Stimulated activated CD4-positive, alpha-beta T cell treated with anti-CD3 and anti-CD28 coated beads, Interleukin-1b, Interleukin-23, amount 100 ng/mL, for 48 hours (primary cell): ENCODE results near the gene C2orf49.
A peak's percentile ranks its signal among the peaks of the same experiment; 100 is the strongest.

Experiments used
- DNase-seq: peaks from one replicate; pipeline ENCODE4 v3.0.0-alpha.2; 2020

Gene C2orf49

GRCh38 chr2:105337122-105338019 lies at the start of gene C2orf49:
TSS of gene C2orf49 (plus strand) at chr2:105337540. CDS start at chr2:105337588, 48 bp downstream.
- peak; percentile 91 for DNase-seq

- peak; percentile 25 for DNase-seq
Measured at GRCh38 chr2:105287692-105288091, 49.6 kb upstream of the C2orf49 start.

GRCh38 chr2:105288133-105288532 lies 49.2 kb upstream of the C2orf49 start:
- no peak for DNase-seq

GRCh38 chr2:105290981-105291660 lies 46.2 kb upstream of the C2orf49 start:
- no peak for DNase-seq

- no peak for DNase-seq
Measured at GRCh38 chr2:105291981-105292380, 45.4 kb upstream of the C2orf49 start.

GRCh38 chr2:105294046-105294445 lies 43.3 kb upstream of the C2orf49 start:
- DNase-seq = no peak

- DNase-seq = peak; percentile 6
Measured at GRCh38 chr2:105294844-105295481, 42.4 kb upstream of the C2orf49 start.

- no peak for DNase-seq
Measured at GRCh38 chr2:105296017-105296611, 41.2 kb upstream of the C2orf49 start.

- no peak for DNase-seq
Measured at GRCh38 chr2:105297216-105297615, 40.1 kb upstream of the C2orf49 start.

GRCh38 chr2:105298017-105298416 lies 39.3 kb upstream of the C2orf49 start:
- DNase-seq = no peak

GRCh38 chr2:105299290-105299689 lies 38.0 kb upstream of the C2orf49 start:
- DNase-seq = no peak

GRCh38 chr2:105301646-105302045 lies 35.7 kb upstream of the C2orf49 start:
- no peak for DNase-seq

GRCh38 chr2:105307146-105307545 lies 30.2 kb upstream of the C2orf49 start:
- DNase-seq = no peak

GRCh38 chr2:105307550-105307949 lies 29.8 kb upstream of the C2orf49 start:
- DNase-seq = no peak

GRCh38 chr2:105307962-105308361 lies 29.4 kb upstream of the C2orf49 start:
- DNase-seq = no peak

GRCh38 chr2:105308382-105309146 lies 28.8 kb upstream of the C2orf49 start:
- DNase-seq = no peak

GRCh38 chr2:105309147-105309545 lies 28.2 kb upstream of the C2orf49 start:
- DNase-seq = no peak

GRCh38 chr2:105313877-105314276 lies 23.5 kb upstream of the C2orf49 start:
- no peak for DNase-seq

- DNase-seq = no peak
Measured at GRCh38 chr2:105315314-105315713, 22.0 kb upstream of the C2orf49 start.

GRCh38 chr2:105317937-105318336 lies 19.4 kb upstream of the C2orf49 start:
- no peak for DNase-seq

- DNase-seq = no peak
Measured at GRCh38 chr2:105320651-105321215, 16.6 kb upstream of the C2orf49 start.
